Measurements from ENCODE around the gene ACTMAP.

- TF ChIP-seq CTCF (IDR thresholded peaks at IDR 0.05; ENCODE audit: poor library complexity) (no peak), EZH2 (IDR thresholded peaks at IDR 0.05; ENCODE audit: borderline replicate concordance) (no peak), EZH2phosphoT487 (IDR thresholded peaks at IDR 0.05; ENCODE audit: low read depth, severe bottlenecking, unreplicated experiment) (no peak)
These were observed 7.4 kb downstream of the ACTMAP start for GRCh38 chr19:40742886-40743285.
